Kidney glomerular epithelial cell (primary cell): ENCODE measurements around the gene FAM181A.

Source experiments
- DNase-seq: peaks from one replicate; lab custom pipeline; 2025; lab: John Stamatoyannopoulos, UW

Gene FAM181A

GRCh38 chr14:93950948-93951634 lies 23.9 kb downstream of the FAM181A start:
- DNase-seq = no peak

GRCh38 chr14:93951635-93952540 lies 24.7 kb downstream of the FAM181A start:
- no peak for DNase-seq

- no peak for DNase-seq
Observed at GRCh38 chr14:93952829-93953228, 25.7 kb downstream of the FAM181A start.

- no peak for DNase-seq
Observed at GRCh38 chr14:93953263-93953662, 26.1 kb downstream of the FAM181A start.

- DNase-seq = no peak
Observed at GRCh38 chr14:93953739-93954515, 26.8 kb downstream of the FAM181A start.

GRCh38 chr14:93954516-93954830 lies 27.3 kb downstream of the FAM181A start:
- DNase-seq = no peak

- DNase-seq = no peak
Observed at GRCh38 chr14:93954900-93955849, 28.0 kb downstream of the FAM181A start.

GRCh38 chr14:93955850-93956481 lies 28.8 kb downstream of the FAM181A start:
- no peak for DNase-seq

GRCh38 chr14:93956514-93957332 lies 29.6 kb downstream of the FAM181A start:
- DNase-seq = no peak

GRCh38 chr14:93957333-93957710 lies 30.2 kb downstream of the FAM181A start:
- no peak for DNase-seq

- DNase-seq = no peak
Observed at GRCh38 chr14:93957751-93958566, 30.8 kb downstream of the FAM181A start.

- no peak for DNase-seq
Observed at GRCh38 chr14:93958567-93959238, 31.6 kb downstream of the FAM181A start.

GRCh38 chr14:93959239-93960107 lies 32.3 kb downstream of the FAM181A start:
- peak; percentile 93 for DNase-seq

- DNase-seq = no peak
Observed at GRCh38 chr14:93960108-93960475, 32.9 kb downstream of the FAM181A start.

GRCh38 chr14:93960774-93961438 lies 33.8 kb downstream of the FAM181A start:
- no peak for DNase-seq

GRCh38 chr14:93961620-93962019 lies 34.5 kb downstream of the FAM181A start:
- no peak for DNase-seq
